Thoracic aorta (tissue), 2 donors: Measurements from ENCODE around the gene ENPP6. TPM values are rescaled to one million over a fixed set of nuclear protein-coding genes. Genes with fewer than 3 reads are reported as not detected.

Source experiments
- ATAC-seq: fragments of 150-250 bp; one replicate; pipeline ENCODE4 v1.8.0; 2017; ENCODE audit warnings: low read depth; ENCODE audit not compliant: insufficient number of reproducible peaks, low FRiP score
- DNase-seq: peaks from one replicate; pipeline ENCODE4 v3.0.0-alpha.2; 2020; ENCODE audit warnings: low spot score
- H3K27ac ChIP-seq, 2 donors: fragments of 200-600 bp; sonication (generic); 1 replicate in 1 of 2; 2 replicates in 1 of 2; pipeline ENCODE4 v1.5.1; 2016; ENCODE audit warnings: mild to moderate bottlenecking in 2 of 2, moderate library complexity in 2 of 2
- H3K27me3 ChIP-seq: fragments of 200-600 bp; sonication (generic); replicated peaks from 2 replicates; pipeline ENCODE4 v1.6.0; 2016; ENCODE audit warnings: mild to moderate bottlenecking; ENCODE audit not compliant: insufficient read depth
- H3K36me3 ChIP-seq: fragments of 200-600 bp; sonication (generic); one replicate; pipeline ENCODE4 v1.5.1; 2016
- H3K4me1 ChIP-seq, 2 donors: fragments of 200-600 bp; sonication (generic); 1 replicate in 1 of 2; 2 replicates in 1 of 2; pipeline versions ENCODE4 v1.5.1 to v1.6.0; 2016; ENCODE audit warnings: low read depth in 2 of 2, mild to moderate bottlenecking in 1 of 2; ENCODE audit not compliant: control insufficient read depth in 1 of 2
- H3K4me3 ChIP-seq: fragments of 200-600 bp; sonication (generic); 2 replicates; pipeline ENCODE4 v1.5.1; 2016; ENCODE audit warnings: mild to moderate bottlenecking
- H3K9me3 ChIP-seq: fragments of 200-600 bp; sonication (generic); 2 replicates; pipeline ENCODE4 v1.5.1; 2016
- CTCF ChIP-seq: fragments of 200-600 bp; sonication (generic); IDR thresholded peaks from one replicate; pipeline ENCODE4 v1.5.1; 2019; ENCODE audit warnings: antibody characterized with exemption
- total RNA-seq, 2 donors: library from RNA; depleted of rRNA; stranded (reverse); fragments of >200 nt; gene quantifications; one replicate each; pipeline versions ENCODE4 v1.1.0 to v1.2.3, GENCODE V29; 2016

The ENPP6 gene
- total RNA-seq, 2 donors from 2014 or later, result 0.27 to 2.0 TPM

GRCh38 chr4:184205243-184205642 lies 12.4 kb downstream of the ENPP6 start:
- H3K36me3 ChIP-seq, result no peaks in the 10 kb centered on the region
- H3K4me3 ChIP-seq, result no peak overlapping the region
- DNase-seq (no peak), ATAC-seq (no peak)
- H3K4me1 ChIP-seq, result no peaks in the 10 kb centered on the region
- no peaks in the 10 kb centered on the region for H3K9me3 ChIP-seq
- H3K27ac ChIP-seq, result no peak overlapping the region
- H3K27me3 ChIP-seq, result no peaks in the 10 kb centered on the region
- TF ChIP-seq CTCF, result no peak

- H3K4me3 ChIP-seq, result no peak overlapping the region
- no peaks in the 10 kb centered on the region for H3K4me1 ChIP-seq
- ATAC-seq (no peak), DNase-seq (no peak)
- TF ChIP-seq CTCF, result no peak
- H3K27ac ChIP-seq, result no peak overlapping the region
- no peaks in the 10 kb centered on the region for H3K9me3 ChIP-seq
- no peaks in the 10 kb centered on the region for H3K27me3 ChIP-seq
- H3K36me3 ChIP-seq, result no peaks in the 10 kb centered on the region
Observed at GRCh38 chr4:184203300-184203699, 14.4 kb downstream of the ENPP6 start.

- Histone ChIP-seq H3K4me1 (peaks cover 0 to 4% of the 10 kb centered on the region in 2 donors), H3K27ac (no peak overlapping the region), H3K4me3 (no peak overlapping the region), H3K36me3 (no peaks in the 10 kb centered on the region), H3K9me3 (no peaks in the 10 kb centered on the region), H3K27me3 (no peaks in the 10 kb centered on the region)
- ATAC-seq, result no peak
- TF ChIP-seq CTCF, result no peak
- DNase-seq, result no peak
Observed at GRCh38 chr4:184201179-184201578, 16.5 kb downstream of the ENPP6 start.

- Histone ChIP-seq H3K36me3 (no peaks in the 10 kb centered on the region), H3K4me3 (no peak overlapping the region), H3K27me3 (no peaks in the 10 kb centered on the region), H3K4me1 (peaks cover 0 to 4% of the 10 kb centered on the region in 2 donors), H3K9me3 (no peaks in the 10 kb centered on the region), H3K27ac (no peak overlapping the region)
- ATAC-seq (no peak), DNase-seq (no peak)
- TF ChIP-seq CTCF, result no peak
Observed at GRCh38 chr4:184200296-184200695, 17.4 kb downstream of the ENPP6 start.

- no peak for DNase-seq
- ATAC-seq, result no peak
- no peaks in the 10 kb centered on the region for H3K36me3 ChIP-seq
- no peak overlapping the region for H3K4me3 ChIP-seq
- no peak overlapping the region for H3K27ac ChIP-seq
- H3K27me3 ChIP-seq, result no peaks in the 10 kb centered on the region
- no peak for TF ChIP-seq CTCF
- H3K9me3 ChIP-seq, result no peaks in the 10 kb centered on the region
- H3K4me1 ChIP-seq, result peaks cover 0 to 4% of the 10 kb centered on the region in 2 donors
Observed at GRCh38 chr4:184199780-184200179, 17.9 kb downstream of the ENPP6 start.
